Measurements from ENCODE around the gene USP24. TPM values are rescaled to one million over a fixed set of nuclear protein-coding genes. Genes with fewer than 3 reads are reported as not detected.

The USP24 gene
- total RNA-seq, 1 experiment from 2014 or later: 29.9 TPM

Small RNA genes lying within 50 kb of the gene (small RNA-seq; reads per million reads assigned to genes)
- 0 reads per million in 2 experiments for gene MIR4422

Other genes with a start within 250 kb of the USP24 start
- not detected in 2 replicates for gene TMEM61, start 234.7 kb downstream of the USP24 start, total RNA-seq (2014; rRNA removed; shearing (Covaris generic))
- not detected in 2 replicates for gene BSND, start 216.4 kb downstream of the USP24 start, total RNA-seq (2014; rRNA removed; shearing (Covaris generic))
- not detected in 2 replicates for gene PCSK9, start 175.8 kb downstream of the USP24 start, total RNA-seq (2014; rRNA removed; shearing (Covaris generic))